SKM-1 (cell line): ENCODE measurements around the gene FAM110D.

Source experiments
- DNase-seq: peaks from one replicate; lab custom pipeline; 2025; ENCODE audit not compliant: unreplicated experiment; lab: John Stamatoyannopoulos, UW

The FAM110D gene

DNA sequence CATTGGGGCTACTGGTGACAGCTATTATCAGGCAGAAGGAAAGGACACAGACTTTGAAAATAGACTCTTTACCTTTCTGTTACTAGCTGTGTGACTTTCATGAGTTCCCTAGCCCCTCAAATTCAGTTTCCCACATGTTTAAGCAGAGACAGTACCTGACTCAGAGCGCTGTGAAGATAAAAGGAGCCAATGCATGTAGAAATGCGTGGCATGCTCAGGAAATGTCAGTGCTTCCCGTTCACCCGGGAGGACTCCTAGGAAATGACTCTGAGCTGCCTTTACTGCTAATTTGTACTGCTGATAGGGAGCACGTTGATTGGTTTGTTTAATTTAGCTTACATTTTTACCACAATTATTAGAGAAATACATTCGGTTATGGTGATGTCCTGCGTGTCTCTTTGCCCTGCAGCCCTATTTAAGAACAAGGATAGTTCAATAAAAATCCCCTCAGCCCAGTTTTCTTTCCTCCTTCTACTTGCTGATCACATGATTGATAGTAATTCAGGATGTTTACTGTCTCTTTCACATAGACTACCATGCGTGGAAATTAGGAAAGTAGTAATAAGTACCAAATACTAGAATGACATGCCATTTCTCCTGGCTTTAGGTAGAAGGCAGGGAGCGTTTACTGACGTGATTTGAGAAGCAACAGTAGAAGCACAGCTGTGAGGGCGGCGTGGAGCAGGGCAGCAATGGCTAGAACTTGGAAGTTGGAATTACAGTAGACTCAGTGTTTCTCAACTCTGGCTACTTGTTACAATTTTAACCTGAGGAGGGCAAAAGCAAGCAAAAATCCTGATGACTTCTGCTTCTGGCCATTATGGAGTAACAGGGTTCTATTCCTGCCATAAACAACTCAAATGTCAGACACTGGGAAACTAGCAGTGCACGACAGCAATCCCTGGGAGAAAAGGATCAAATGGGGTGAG is 31.4 kb upstream of the FAM110D start:
- no peak for DNase-seq

DNA sequence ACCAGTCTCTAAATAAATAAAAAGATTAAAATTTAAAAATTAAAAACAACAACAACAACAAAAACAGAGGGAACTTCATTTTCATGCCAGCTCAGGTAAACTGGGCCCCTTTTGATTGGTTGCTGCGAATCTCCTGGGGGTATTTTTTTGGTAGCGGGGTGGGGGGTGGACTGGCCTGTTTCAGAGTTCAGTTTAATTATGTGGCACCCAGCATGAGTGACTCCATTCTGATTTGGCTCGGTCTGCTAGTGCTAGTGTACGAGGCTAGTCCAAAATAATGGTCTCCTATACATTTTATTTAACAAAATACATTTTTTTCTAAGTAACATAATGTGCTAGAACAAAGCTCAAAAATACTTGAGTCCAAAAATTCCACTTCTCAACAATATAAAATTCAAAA is 29.1 kb upstream of the FAM110D start:
- no peak for DNase-seq

DNA sequence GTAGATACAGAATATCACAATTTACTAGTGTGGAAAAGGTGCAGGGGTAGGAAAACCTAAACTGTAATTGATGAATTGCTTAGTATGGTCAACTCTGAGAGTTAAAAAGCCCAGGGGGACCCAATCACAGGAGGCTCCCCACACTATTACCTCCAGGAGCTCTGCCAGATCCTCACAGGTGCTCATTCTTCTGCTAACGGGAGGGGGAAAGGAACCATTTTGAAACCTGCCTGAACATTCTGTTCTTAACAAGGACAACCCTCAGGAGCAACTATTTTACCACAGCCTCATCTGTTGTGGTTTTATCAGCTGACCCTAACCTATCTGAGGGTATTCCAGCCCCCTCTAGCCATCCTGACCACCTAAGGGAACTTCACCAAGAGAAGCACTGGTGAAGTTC is 28.2 kb upstream of the FAM110D start:
- no peak for DNase-seq

DNA sequence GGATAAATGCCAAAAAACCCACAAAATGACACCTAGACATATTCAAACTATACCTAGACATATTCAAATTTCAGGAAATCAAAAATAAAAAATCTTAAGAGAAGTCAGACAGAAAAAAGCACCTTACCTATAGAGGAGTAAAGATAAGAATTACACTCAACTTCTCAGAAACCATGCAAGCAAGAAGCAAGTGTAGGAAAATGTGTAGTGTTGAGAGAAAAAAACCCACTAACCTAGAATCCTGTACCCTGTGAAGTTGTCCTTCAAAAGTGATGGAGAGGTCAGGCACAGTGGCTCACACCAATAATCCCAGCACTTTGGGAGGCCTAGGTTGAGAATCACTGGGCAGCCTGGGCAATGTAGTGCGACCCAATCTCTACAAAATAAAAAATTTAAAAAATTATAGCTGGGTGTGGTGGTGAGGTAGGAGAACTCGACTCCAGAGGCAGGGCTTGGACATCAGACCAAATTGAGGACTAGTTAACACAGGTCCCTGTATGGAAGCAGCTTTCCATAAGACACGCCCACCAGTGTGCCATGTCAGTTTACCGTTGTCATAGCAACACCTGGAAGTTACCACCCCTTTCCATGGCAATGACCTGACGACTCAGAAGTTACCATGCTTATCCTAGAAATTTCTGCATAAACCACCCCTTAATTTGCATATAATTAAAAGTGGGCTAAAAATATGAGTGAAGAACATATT is 26.6 kb upstream of the FAM110D start:
- DNase-seq = no peak

DNA sequence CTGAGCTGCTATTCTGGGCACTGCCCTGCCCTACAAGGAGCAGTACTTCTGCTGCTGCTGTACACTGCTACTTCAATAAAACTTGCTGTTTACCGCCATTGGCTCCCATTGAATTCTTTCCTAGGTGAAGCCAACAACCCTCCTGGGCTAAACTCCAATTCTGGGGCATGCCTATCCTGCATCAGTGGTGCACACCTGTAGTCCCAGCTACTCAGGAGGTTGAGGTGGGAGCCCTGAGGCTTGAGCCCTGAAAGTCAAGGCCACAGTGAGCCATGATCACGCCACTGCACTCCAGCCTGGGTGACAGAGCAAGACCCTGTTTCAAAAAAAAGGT is 26.1 kb upstream of the FAM110D start:
- DNase-seq = no peak

DNA sequence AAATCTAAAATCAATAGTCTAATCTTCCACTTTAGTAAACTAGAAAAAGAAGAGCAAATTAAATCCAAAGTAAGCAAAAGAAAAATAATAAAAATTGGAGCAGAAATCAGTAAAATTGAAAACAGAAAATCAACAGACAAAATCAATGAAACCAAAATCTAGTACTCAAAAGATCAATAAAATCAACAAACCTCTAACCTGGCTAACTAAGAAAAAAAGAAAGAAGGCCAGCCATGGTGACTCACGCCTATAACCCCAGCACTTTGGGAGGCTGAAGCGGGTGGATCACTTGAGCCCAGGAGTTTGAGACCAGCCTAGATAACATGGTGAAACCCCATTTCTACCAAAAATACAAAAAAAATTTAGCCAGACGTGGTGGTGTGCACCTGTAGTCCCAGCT is 24.4 kb upstream of the FAM110D start:
- no peak for DNase-seq

DNA sequence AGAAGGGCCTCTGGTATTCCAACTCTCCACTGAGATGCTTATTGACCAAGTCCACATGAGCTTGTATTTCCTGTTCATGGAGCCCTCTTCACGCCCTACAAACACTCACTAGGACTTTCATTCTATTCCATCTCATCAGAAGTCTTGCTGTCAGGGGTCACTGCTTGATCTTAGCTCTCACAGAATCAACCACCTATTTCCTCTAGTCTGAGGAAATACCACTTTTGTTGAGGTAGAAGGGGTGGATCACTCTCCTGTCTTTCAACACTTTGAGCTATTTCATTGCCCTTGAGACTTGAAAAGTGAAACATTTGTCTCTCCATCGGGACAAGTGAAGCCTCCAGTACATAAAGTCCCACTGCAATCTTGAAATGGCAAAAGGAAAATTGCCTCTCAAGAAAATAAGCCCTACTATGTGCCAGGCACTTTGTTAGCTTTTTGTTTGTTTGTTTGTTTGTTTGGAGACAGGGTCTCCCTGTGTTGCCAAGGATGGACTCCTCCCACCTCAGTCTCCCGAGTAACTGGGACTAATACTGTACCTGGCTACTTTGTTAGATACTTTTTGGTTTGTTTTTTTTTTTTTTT is 19.8 kb upstream of the FAM110D start:
- no peak for DNase-seq

DNA sequence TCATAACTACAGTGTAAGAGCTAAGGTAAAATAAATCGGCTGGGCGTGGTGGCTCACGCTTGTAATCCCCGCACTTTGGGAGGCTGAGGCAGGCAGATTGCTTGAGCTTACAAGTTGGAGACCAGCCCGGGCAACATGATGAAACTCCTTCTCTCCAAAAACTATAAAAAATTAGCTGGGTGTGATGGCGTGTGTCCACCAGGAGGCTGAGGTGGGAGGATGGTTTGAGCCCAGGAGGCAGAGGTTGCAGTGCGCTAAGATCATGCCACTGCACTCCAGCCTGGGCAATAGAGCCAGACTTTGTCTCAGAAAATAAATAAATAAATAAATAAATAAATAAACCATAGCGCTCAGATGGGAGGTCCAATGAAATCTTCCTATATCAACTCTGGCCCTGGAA is 16.7 kb upstream of the FAM110D start:
- no peak for DNase-seq

DNA sequence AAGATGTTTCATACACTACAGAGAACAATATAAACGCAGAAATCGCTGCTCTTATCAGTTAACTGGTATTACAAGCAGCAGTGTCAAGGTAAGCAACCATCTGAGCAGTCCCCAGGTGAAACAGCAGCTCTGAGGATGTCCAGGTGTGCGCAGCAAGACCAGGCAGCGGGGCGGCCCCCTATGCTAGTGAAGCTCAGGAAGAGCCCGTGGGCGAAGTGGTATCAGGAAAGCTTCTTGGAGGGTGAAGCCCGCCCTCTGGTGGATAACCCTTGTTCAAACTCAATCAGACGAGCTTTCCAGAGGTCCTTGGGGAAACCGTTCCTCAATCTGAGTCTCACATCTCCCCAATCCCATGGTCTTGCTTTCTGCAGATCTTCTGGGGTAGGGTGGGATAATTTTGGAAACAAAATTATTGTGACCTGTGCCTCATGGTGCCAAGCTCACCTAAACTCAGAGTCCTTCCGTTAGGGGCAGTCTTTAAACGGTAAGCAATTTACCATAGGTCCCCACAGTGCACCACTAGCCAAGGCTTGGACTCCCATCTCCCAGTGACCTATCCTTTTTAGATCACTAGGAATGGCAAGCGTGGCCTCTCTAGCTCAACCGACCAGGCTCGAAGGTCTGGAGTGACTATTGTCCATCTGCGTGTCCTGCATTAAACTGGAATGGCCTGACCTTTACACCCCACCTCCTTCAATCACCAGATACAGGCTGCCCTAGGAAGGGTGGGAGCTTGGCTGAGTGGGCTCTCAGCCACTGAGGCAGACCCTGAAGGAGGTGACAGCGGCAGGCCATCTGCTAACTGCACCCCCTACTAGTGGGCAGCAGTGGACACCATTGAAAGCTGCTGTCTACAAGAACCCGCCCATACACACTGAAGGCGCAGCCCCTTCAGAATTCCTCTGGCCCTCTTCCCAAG is 13.6 kb upstream of the FAM110D start:
- peak; percentile 60 for DNase-seq

DNA sequence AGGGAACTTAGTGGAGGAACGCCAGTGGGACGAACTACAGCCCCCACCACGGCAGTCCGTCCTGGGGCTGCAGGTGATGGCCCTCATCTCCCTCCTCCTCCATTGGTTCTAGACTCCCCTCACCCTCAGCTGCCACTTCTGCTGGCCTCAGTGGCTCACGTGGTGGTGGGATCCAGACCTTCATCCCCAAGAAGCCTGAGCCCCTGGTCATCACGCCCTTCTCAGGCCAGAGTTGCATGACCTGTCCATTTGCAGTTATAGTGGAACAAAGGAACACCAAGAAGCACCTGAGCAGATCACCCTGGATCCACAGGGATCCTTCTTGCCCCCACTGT is 13.0 kb upstream of the FAM110D start:
- no peak for DNase-seq

DNA sequence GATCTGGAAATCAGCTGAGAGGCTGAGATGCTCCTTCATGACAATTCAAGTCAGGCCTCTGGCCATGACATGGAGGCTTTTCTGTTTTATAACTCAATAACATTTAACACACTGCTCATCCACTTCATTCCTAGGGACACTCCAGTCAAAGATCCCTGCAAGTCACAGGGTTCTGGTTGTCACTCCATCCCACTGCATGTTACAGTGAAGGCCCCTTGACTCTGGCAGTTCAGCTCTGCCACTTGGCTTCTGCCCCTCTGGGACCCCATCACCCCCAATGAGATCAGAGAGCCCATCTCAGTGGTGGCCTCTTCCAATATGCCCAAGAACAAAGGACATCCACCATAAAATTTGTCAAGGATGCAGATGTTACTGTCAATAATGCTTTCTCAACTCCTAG is 10.0 kb upstream of the FAM110D start:
- DNase-seq = no peak

DNA sequence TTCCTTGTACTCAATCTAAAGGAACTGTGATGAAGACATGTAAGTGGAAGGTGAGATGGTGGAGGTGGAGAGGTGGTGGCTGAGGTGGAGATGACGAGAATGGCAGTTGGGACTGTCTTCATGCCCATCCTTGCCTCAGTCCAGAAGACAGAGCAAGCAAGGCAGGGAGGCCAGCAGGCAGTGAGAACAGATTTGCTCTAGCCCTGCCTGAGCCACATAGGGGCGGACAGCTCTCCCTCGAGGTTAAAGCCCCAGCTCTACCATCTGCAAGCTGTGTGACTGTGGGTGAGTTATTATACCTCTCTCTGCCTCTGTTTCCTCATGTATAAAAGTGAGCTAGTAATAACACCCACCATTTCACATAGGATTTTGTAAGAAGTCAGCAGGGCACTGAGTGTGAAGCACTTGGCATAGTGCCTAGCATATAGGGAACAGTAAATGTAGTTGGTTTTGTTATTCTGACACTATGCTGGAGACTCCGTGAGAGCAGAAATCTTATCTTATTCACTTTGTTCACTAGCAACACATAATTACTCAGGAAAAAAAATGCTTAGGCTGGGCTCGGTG is 4.8 kb upstream of the FAM110D start:
- DNase-seq = no peak

DNA sequence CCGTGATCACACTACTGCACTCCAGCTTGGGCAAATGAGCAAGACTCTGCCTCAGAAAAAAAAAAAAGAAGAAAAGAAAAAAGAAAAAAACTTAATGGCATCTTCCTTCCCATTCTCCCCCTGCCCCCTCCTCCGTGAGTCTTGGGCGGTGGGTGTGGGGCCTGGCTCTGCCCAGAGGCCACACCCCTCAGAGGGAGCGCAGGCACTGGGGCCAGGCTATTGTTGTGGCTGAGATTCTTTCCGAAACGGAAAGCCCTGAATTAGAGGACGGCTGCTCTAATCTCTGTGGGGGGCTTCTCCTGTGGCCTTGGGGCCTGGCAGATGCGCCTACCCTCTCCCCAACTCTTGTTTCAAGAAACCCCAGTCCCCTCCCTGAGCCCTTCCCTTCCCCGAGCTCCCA is 4.1 kb upstream of the FAM110D start:
- DNase-seq = no peak

DNA sequence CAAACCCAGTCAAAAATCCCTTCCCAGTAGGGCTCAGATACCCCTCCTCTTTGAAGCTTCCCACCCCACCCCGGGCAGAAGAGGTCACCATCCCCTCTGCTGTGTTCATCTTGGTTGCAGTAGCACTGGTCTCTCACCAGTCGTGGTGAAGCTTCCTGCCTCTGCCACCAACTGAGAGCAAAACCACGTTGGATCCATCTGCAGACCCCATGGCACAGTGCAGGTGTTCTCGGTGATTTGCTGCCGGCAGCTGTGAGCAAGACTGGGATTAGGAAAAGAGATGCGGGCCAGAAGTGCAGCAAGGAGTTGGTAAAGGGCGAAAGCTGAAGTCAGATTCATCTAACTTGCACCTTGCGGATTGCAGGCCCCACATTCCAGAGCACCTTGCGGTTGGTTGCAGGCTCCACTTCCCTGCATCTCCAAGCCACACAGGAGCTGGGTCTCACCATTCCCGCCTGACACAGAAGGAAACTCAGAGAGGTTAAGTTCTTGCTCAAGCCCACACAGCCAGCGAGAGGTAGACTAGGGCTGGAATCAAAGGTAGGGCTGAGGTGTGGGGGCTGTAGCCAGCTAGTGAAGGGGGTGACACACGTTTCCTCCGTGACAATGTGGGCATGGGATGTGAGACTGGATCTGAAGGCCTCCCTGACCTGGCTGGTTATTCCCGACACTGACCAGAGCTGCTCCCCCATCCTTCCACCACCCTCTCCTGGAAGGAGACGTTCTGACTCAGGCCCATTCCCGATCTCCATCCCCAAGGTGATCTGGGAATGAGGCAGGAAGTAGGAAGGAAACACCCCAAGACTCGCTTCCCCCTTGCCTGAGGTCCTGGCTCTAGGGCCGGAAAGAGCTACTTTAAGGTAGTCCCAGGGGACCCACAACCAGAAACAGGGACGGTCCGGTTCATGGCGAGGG is 3.3 kb upstream of the FAM110D start:
- no peak for DNase-seq

DNA sequence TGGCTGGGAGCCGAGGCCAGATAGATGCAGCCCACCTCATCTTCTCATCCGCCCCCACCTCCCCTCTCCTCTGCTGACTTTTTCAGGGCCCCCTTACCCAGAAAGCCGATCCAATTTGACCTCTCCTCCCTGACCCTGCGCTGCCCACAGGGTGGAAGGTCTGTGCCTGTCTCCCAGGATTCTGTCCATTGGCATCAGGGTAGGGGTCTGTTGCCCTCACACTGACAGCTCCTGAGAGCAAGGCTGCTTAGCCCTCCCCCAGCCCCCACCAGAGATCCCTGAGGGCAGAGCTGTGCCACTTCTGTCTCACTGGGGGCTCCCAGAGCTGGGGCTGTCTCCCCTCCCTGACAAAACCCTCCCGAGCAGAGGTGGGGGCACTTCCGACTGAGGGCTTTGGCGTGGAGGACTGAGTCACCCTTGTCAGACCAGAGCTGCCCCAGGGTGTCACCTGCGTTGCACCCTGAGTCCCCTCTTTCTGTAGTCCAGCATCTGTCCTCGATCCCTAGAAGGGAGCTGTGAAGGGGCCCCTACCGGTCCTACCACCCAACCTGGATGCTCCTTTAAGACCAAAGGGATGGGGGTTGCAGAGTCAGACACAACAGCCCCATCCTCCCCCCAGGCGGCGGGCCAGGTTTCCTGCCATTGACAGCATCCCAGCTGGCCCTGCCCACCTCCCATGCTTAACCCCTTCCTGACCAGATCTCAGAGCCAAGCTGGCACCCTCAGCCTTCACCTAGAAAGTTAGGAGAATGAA is 2.4 kb upstream of the FAM110D start:
- no peak for DNase-seq

DNA sequence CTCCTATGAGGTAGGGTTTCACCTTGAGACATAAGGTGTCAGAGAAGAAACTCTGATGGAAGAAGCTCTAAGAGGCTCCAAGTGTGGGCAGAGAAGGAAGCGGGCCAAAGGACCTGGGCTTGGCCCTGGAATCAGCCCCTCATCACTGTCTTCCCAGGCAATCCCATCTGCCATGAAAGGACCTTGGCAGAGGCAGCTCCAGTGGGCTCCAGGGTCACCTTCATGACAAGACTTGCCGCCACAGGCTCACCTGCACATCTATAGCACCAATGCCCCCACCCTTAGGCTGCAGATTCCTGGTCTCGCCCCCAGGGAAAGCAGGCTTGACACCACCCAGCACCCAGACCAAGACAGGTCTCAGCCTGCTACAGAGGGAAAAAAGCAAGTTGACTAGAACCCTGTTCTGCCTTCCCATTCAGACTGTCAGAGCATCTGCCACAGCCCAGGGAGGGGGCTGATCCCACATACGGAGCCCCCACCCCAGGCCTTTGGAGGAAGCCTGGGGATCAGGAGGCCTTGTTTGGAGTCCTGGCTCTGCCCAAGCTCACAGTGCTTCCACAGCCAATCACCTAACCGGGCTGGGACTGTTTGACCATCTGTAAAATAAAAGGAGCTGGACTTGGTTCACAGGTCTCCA is 490 bp upstream of the FAM110D start:
- no peak for DNase-seq

DNA sequence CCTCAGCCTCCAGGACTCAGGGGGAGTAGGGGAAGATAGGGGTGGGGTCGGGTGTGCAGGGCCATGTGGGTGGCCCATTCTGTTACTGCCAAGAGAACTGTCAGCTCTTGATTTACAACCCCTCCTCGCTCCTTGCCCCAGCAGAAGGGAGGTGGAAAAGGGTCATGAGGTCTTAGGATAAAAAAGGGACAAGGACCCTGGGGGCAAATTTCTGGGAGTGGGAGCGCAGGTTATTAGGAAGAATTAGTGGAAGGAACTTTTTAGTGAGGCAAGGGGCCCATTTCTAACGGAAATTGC is 812 bp downstream of the FAM110D start:
- no peak for DNase-seq

DNA sequence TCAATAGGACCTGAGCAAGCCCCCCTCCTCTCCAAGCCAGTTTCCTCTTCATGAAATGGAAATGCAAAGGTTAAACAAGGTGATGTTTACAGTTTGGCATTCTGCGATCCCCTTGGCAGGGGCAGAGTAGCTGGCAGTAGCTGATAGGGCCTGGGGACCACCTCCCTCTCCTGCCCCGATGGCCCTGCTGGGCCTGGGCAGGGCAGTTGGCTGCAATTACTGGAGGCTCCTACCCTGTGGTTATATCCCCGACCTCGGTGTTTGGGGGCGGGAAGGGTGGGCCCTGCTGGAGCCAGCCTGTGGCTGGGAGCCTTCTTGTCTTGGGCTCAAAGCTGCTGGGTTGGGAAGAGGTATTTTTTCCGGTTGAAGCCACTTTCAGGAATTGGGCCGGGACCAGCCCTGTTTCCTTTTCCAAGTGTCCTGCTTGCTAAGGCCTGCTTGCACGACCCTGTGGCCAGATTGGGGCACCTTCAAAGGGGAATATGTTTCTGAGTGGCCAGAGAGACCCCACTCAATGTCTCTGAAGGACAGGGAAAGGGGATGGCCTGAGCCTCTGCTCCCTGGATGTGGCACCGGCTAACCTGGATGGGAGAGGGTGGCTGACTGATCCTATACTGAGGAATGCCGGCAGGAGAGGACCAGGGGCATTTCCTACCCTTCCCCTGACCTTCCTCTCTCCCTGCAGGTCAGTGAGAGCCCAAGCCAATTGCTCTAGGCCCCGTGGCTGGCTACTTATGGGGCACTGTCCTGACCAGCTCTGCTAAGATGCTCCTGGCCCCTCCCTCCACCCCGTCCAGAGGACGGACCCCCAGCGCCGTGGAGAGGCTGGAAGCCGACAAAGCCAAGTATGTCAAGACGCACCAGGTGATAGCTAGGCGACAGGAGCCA is 1.9 kb downstream of the FAM110D start:
- DNase-seq = no peak
